HCT116 (cell line): ENCODE measurements around the gene GNAS. TPM values are rescaled to one million over a fixed set of nuclear protein-coding genes. Genes with fewer than 3 reads are reported as not detected.

Experiments used
- ATAC-seq: fragments of 200-7000 bp; cut with Tn5 transposase; 2 replicates; pipeline ENCODE4 v1.9.1; 2020; ENCODE audit warnings: mild to moderate bottlenecking, moderate library complexity
- BruUV-seq: library from RNA; stranded (reverse); fragments of 400-500 nt; replicated peaks from 2 replicates; lab custom pipeline; 2021; lab: Mats Ljungman, UMichigan
- CTCF ChIA-PET: fragments of 300-600 bp; sonication (Branson Sonifier 250); formaldehyde crosslinking; loops from one replicate; lab custom pipeline; 2021; ENCODE audit warnings: antibody characterized with exemption; lab: Charles Lee
- POLR2A ChIA-PET: fragments of 300-600, 350-600 bp; sonication (Branson Sonifier 250); formaldehyde crosslinking; loops from one replicate; lab custom pipeline; 2021; ENCODE audit warnings: antibody characterized with exemption; lab: Charles Lee
- RAD21 ChIA-PET, 2 experiments: fragments of 300-600 bp; sonication (Branson Sonifier 250); formaldehyde crosslinking; loops; one replicate each; lab custom pipeline; 2023; ENCODE audit warnings: low total read pairs in 2 of 2; ENCODE audit not compliant: uncharacterized antibody in 2 of 2, unreplicated experiment in 2 of 2, low non-redundant PET in 1 of 2; lab: Charles Lee
- DNase-seq: peaks from one replicate; pipeline ENCODE4 v3.0.0-alpha.2; 2010; ENCODE audit warnings: low read depth, low spot score
- H2AFZ ChIP-seq: fragments of 200-600 bp; shearing (Covaris generic), sonication (generic); 2 replicates; pipeline ENCODE4 v1.6.1; 2017; ENCODE audit warnings: low read depth, mixed run types, mixed read lengths, antibody characterized with exemption, low read length; ENCODE audit not compliant: poor library complexity, severe bottlenecking
- H3K27ac ChIP-seq: 2 replicates; pipeline ENCODE4 v1.5.1; 2012; ENCODE audit warnings: low read depth, low read length
- H3K27me3 ChIP-seq: fragments of 200-600 bp; sonication (generic); 2 replicates; pipeline ENCODE4 v1.6.1; 2016; ENCODE audit warnings: mixed run types, low read length, mixed read lengths; ENCODE audit not compliant: insufficient read depth
- H3K36me3 ChIP-seq, 2 experiments: fragments of 200-500 bp in 1 of 2; fragments of 200-600 bp in 1 of 2; sonication (Bioruptor generic) in 1 of 2; sonication (generic) in 1 of 2; 2 replicates each; pipeline versions ENCODE4 v1.5.1 to v1.6.1; 2014 to 2016; ENCODE audit warnings: low read length in 2 of 2, inconsistent platforms in 1 of 2, mixed read lengths in 1 of 2, mixed run types in 1 of 2; ENCODE audit not compliant: insufficient read depth in 2 of 2, control insufficient read depth in 1 of 2
- H3K4me1 ChIP-seq, 2 experiments: fragments of 200-600 bp in 1 of 2; sonication (generic) in 1 of 2; 2 replicates each; pipeline versions ENCODE4 v1.5.1 to v1.6.1; 2012 to 2017; ENCODE audit warnings: low read length in 2 of 2, inconsistent platforms in 1 of 2, mild to moderate bottlenecking in 1 of 2, mixed read lengths in 1 of 2, mixed run types in 1 of 2, moderate library complexity in 1 of 2; ENCODE audit not compliant: insufficient read depth in 2 of 2, control insufficient read depth in 1 of 2
- H3K4me2 ChIP-seq: fragments of 200-600 bp; sonication (generic); 2 replicates; pipeline ENCODE4 v1.6.1; 2017; ENCODE audit warnings: mixed run types, low read length, mixed read lengths
- H3K4me3 ChIP-seq, 2 experiments: fragments of 200-600 bp in 1 of 2; sonication (generic) in 1 of 2; replicated peaks in 1 of 2; 2 replicates each; pipeline ENCODE4 v1.5.1; 2011 to 2016; ENCODE audit warnings: low read length in 2 of 2, control low read depth in 1 of 2, low read depth in 1 of 2, mild to moderate bottlenecking in 1 of 2, mixed read lengths in 1 of 2, mixed run types in 1 of 2
- H3K79me2 ChIP-seq: fragments of 200-600 bp; sonication (generic); 2 replicates; pipeline ENCODE4 v1.6.1; 2017; ENCODE audit warnings: mild to moderate bottlenecking, mixed run types, low read length, moderate library complexity, mixed read lengths; ENCODE audit not compliant: insufficient read depth
- H3K9ac ChIP-seq: fragments of 200-600 bp; sonication (generic); 2 replicates; pipeline ENCODE4 v1.6.1; 2016; ENCODE audit warnings: low read length, mixed read lengths
- H3K9me2 ChIP-seq: fragments of 200-600 bp; sonication (generic), shearing (Covaris generic); 2 replicates; pipeline ENCODE4 v1.6.1; 2017; ENCODE audit warnings: mixed run types, mild to moderate bottlenecking, moderate library complexity; ENCODE audit not compliant: insufficient read depth
- H3K9me3 ChIP-seq, 2 experiments: fragments of 200-500 bp in 1 of 2; fragments of 200-600 bp in 1 of 2; sonication (Bioruptor generic) in 1 of 2; sonication (generic) in 1 of 2; 2 replicates each; pipeline ENCODE4 v1.6.1; 2014 to 2017; ENCODE audit warnings: low read length in 2 of 2, mixed read lengths in 2 of 2, inconsistent platforms in 1 of 2, low read depth in 1 of 2, mild to moderate bottlenecking in 1 of 2, mixed run types in 1 of 2, moderate library complexity in 1 of 2; ENCODE audit not compliant: control insufficient read depth in 1 of 2, insufficient read depth in 1 of 2
- H4K20me1 ChIP-seq: fragments of 200-600 bp; sonication (generic), shearing (Covaris generic); 2 replicates; pipeline ENCODE4 v1.6.1; 2017; ENCODE audit warnings: mixed run types, mild to moderate bottlenecking, moderate library complexity; ENCODE audit not compliant: insufficient read depth
- ATF3 ChIP-seq: IDR thresholded peaks from 2 replicates; pipeline ENCODE4 v1.6.1; 2012
- EGR1 ChIP-seq: IDR thresholded peaks from 2 replicates; pipeline ENCODE4 v1.6.1; 2012; ENCODE audit warnings: low read depth
- POLR2AphosphoS5 ChIP-seq: IDR thresholded peaks from 2 replicates; pipeline ENCODE4 v1.6.1; 2011; ENCODE audit warnings: mild to moderate bottlenecking, low read depth, low read length, moderate library complexity
- SIN3A ChIP-seq: IDR thresholded peaks from 2 replicates; pipeline ENCODE4 v1.6.1; 2012; ENCODE audit warnings: low read depth
- SP1 ChIP-seq: IDR thresholded peaks from 2 replicates; pipeline ENCODE4 v1.6.1; 2012; ENCODE audit warnings: low read depth
- SRF ChIP-seq: IDR thresholded peaks from 2 replicates; pipeline ENCODE4 v1.6.1; 2012; ENCODE audit warnings: low read depth
- TCF7L2 ChIP-seq: IDR thresholded peaks from 2 replicates; pipeline ENCODE4 v1.7.0; 2011; ENCODE audit warnings: borderline replicate concordance, inconsistent platforms; ENCODE audit not compliant: insufficient read depth, insufficient read length; ENCODE audit errors: extremely low read depth
- ZBTB33 ChIP-seq: IDR thresholded peaks from 2 replicates; pipeline ENCODE4 v1.6.1; 2011; ENCODE audit warnings: mild to moderate bottlenecking, low read length, moderate library complexity; ENCODE audit not compliant: insufficient replicate concordance; ENCODE audit errors: extremely low read depth
- ZFX ChIP-seq: fragments of 450-650 bp; IDR thresholded peaks from 2 replicates; pipeline ENCODE4 v1.6.1; 2017
- ZNF274 ChIP-seq: fragments of 200-500 bp; sonication (Bioruptor generic); IDR thresholded peaks from 2 replicates; pipeline ENCODE4 v1.6.1; 2014; ENCODE audit warnings: mild to moderate bottlenecking, low read depth, low read length, inconsistent platforms
- intact Hi-C: fragments of 100-400 bp; cut with micrococcal nuclease; formaldehyde crosslinking; loops from 2 replicates; pipeline ENCODE4 v1.10.0; 2022
- total RNA-seq: library from RNA; stranded (reverse); gene quantifications from one replicate; pipeline ENCODE4 v1.2.1, GENCODE V29; 2021; ENCODE audit not compliant: unreplicated experiment

Gene GNAS
- total RNA-seq, 1 experiment from 2014 or later, result 699 TPM

- Histone ChIP-seq H3K36me3 (no peaks in the 10 kb centered on the region), H3K9me2 (no peaks in the 10 kb centered on the region), H3K9me3 (0 out of 4 replicates have a peak, but pooled peaks cover 0 to 5% of the 10 kb centered on the region in 2 experiments), H3K4me1 (no peaks in the 10 kb centered on the region), H3K27me3 (peaks cover 7% of the 10 kb centered on the region; the same call in 1 of the 2 replicates), H3K9ac (no peak overlapping the region), H2AFZ (no peak overlapping the region), H4K20me1 (no peaks in the 10 kb centered on the region), H3K27ac (no peak overlapping the region), H3K4me3 (no peak overlapping the region), H3K4me2 (no peak overlapping the region), H3K79me2 (no peaks in the 10 kb centered on the region)
- POLR2A ChIA-PET, result no interaction called here
- no TSS peak for BruUV-seq
- intact Hi-C loops, result no loop called here
- no peak for ATAC-seq
- RAD21 ChIA-PET, result no interaction called here
- no peak for DNase-seq
- TF ChIP-seq ATF3 (no peak), EGR1 (no peak), POLR2AphosphoS5 (no peak)
- CTCF ChIA-PET, result no interaction called here
These were observed 85.6 kb downstream of the GNAS start for GRCh38 chr20:58938078-58938477.

- CTCF ChIA-PET, result no interaction called here
- POLR2A ChIA-PET, result no interaction called here
- Histone ChIP-seq H3K9me3 (0 out of 4 replicates have a peak, but pooled peaks cover 0 to 5% of the 10 kb centered on the region in 2 experiments), H3K27ac (no peak overlapping the region), H3K4me1 (no peaks in the 10 kb centered on the region), H3K4me2 (no peak overlapping the region), H3K4me3 (no peak overlapping the region), H3K9me2 (no peaks in the 10 kb centered on the region), H3K27me3 (peaks cover 7% of the 10 kb centered on the region; the same call in 1 of the 2 replicates), H3K36me3 (no peaks in the 10 kb centered on the region), H2AFZ (no peak overlapping the region), H3K9ac (no peak overlapping the region), H3K79me2 (no peaks in the 10 kb centered on the region), H4K20me1 (no peaks in the 10 kb centered on the region)
- RAD21 ChIA-PET, result no interaction called here
- TF ChIP-seq SP1, result no peak
- TF ChIP-seq TCF7L2, result no peak
- no peak for TF ChIP-seq ATF3
- no peak for TF ChIP-seq ZFX
- TF ChIP-seq SRF, result no peak
- TF ChIP-seq ZNF274, result no peak
- no peak for TF ChIP-seq ZBTB33
- TF ChIP-seq SIN3A, result no peak
- intact Hi-C loops, result no loop called here
- no peak for DNase-seq
- ATAC-seq, result no peak
- no TSS peak for BruUV-seq
These were observed 86.0 kb downstream of the GNAS start for GRCh38 chr20:58938541-58938940.
